Heart left ventricle (tissue), 13 donors: ENCODE results near the gene SLC18A3.

Experiments used
- POLR2A ChIP-seq, 2 donors: fragments of 450-650 bp; IDR thresholded peaks; one replicate each; pipeline ENCODE4 v1.6.1; 2017; ENCODE audit warnings: antibody characterized with exemption in 2 of 2, mild to moderate bottlenecking in 2 of 2, moderate library complexity in 2 of 2
- TF ChIP-seq, protein P1 (sequence below), 12 donors: fragments of 200-600 bp; sonication (generic) in 4 of 12; IDR thresholded peaks; one replicate each; pipeline versions ENCODE4 v1.5.0 to v1.8.0; 2018 to 2022; ENCODE audit warnings: antibody characterized with exemption in 12 of 12, mild to moderate bottlenecking in 5 of 12
- donor health status: ischemic (EF 13 %, LVEDD 7.1; RV severe dilation, severe dysfunction).
- donor health status: DM: no; HTN: yes; CAD: no.
- donor health status: DM: no; HTN: no; CAD: no.
- donor health status: ischemic (EF 25% LVEDD 6.9; RV normal size, moderate dysfunction).
- donor health status: ischemic (EF 25% LVEDD 5.7; RV mildly dilated, moderate dysfunction).
- donor health status: ischemic (EF 35%, LVEDD 5.7; RV mildly dilated, moderate dysfunction).
- donor health status: nonischemic (EF 11% LVEDD 7.7; RV severe dilation, severe dysfunction).
- donor health status: DM: yes; HTN: yes; CAD: no.
- donor health status: PGD.
- donor health status: ischemic (EF 29% LVEDD 5.4; RV normal size, mild dysfunction).
- donor health status: nonischemic (EF 23%, LVEDD 6.1; RV moderate dilation, normal function).

DNA sequence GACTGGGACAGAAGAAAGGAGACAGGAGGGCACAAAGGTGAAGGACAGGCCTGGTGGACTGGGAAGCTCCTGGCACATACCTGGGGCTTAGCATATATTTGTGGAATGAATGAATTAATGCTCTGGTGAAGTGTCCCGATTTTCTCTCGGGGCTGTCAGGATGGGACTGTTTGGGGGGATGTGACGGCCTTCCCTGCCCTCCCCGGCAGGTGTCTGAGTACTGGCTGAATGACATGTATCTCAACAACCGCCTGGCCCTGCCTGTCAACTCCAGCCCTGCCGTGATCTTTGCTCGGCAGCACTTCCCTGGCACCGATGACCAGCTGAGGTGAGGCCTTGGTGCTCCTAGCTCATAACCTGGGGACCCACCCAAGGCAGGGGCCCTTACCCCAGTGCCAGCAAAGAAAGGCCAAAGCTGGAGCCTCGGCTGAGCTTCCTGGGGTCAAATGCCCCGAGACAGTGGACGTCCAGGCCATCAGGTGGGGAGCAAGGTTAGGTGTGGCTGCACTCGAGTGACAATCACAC lies 10.2 kb downstream of the SLC18A3 start:
- TF ChIP-seq, protein P1, sequence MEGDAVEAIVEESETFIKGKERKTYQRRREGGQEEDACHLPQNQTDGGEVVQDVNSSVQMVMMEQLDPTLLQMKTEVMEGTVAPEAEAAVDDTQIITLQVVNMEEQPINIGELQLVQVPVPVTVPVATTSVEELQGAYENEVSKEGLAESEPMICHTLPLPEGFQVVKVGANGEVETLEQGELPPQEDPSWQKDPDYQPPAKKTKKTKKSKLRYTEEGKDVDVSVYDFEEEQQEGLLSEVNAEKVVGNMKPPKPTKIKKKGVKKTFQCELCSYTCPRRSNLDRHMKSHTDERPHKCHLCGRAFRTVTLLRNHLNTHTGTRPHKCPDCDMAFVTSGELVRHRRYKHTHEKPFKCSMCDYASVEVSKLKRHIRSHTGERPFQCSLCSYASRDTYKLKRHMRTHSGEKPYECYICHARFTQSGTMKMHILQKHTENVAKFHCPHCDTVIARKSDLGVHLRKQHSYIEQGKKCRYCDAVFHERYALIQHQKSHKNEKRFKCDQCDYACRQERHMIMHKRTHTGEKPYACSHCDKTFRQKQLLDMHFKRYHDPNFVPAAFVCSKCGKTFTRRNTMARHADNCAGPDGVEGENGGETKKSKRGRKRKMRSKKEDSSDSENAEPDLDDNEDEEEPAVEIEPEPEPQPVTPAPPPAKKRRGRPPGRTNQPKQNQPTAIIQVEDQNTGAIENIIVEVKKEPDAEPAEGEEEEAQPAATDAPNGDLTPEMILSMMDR (IDR thresholded peaks at IDR 0.05): no peak
- TF ChIP-seq POLR2A (IDR thresholded peaks at IDR 0.05): no peak
